GM13977 (cell line): ENCODE data around the gene POLR1B.
"Not testable (repeated sequence)": the region's sequence is repeated elsewhere in the genome, so short reads cannot be mapped to it uniquely, and the experiment has no call there.

Source experiments
- DNase-seq: peaks from one replicate; pipeline ENCODE4 v3.0.0; 2012; ENCODE audit warnings: low spot score
- in situ Hi-C: fragments of 300-500 bp; cut with MboI; formaldehyde crosslinking; loops from one replicate; pipeline ENCODE4 v1.12.0; 2022; ENCODE audit warnings: low sequenced_read_pairs, low pct_unique_long_range_greater_than_20kb, mixed read lengths, inconsistent platforms; ENCODE audit not compliant: unreplicated experiment
- TF ChIP-seq, protein P1 (sequence below): IDR thresholded peaks from 2 replicates; pipeline ENCODE4 v1.5.1; 2012; ENCODE audit warnings: mild to moderate bottlenecking, control low read depth; ENCODE audit not compliant: insufficient read depth; ENCODE audit errors: extremely low read depth, missing control alignments

Gene POLR1B

DNA sequence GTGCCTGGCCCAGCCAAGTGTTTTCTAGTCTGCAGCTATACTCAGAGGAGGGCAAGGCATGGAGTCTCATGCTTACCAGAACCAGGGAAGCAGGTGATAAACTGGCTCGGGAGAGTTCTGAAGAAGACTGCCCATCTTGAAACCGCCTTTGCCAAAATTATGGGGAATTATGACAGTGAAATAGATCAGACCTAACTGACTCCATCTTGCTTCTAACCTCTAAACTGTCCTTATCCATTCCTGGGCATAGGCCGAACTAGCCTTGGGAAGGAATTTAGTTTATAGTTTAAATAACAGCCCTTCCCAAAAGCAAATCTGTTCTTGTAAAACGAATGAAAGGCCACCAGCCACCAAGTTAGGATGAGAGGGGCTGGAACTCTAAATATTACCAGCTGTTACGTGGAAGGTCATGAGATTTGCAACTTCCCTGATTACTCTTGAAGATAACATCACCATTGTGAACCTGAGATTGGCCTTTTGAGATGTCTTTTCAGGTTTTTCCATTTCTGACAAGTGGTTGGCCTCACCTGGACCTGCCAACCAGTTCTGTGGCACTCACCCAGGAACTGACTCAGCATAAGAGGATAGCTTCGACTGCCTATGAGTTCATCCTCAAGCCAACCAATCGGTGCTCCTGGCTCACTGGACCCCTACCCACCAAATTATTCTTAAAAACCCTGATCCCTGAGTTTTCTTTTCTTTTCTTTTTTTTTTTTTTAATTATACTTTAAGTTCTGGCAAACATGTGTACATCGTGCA, 65.6 kb downstream of the POLR1B start:
- DNase-seq = no peak
- TF ChIP-seq, protein P1, sequence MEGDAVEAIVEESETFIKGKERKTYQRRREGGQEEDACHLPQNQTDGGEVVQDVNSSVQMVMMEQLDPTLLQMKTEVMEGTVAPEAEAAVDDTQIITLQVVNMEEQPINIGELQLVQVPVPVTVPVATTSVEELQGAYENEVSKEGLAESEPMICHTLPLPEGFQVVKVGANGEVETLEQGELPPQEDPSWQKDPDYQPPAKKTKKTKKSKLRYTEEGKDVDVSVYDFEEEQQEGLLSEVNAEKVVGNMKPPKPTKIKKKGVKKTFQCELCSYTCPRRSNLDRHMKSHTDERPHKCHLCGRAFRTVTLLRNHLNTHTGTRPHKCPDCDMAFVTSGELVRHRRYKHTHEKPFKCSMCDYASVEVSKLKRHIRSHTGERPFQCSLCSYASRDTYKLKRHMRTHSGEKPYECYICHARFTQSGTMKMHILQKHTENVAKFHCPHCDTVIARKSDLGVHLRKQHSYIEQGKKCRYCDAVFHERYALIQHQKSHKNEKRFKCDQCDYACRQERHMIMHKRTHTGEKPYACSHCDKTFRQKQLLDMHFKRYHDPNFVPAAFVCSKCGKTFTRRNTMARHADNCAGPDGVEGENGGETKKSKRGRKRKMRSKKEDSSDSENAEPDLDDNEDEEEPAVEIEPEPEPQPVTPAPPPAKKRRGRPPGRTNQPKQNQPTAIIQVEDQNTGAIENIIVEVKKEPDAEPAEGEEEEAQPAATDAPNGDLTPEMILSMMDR = no peak
- in situ Hi-C loops = loop anchor here (25.0 kb wide), 1 partner anchor 329 kb away; no protein-coding TSS in a partner anchor

DNA sequence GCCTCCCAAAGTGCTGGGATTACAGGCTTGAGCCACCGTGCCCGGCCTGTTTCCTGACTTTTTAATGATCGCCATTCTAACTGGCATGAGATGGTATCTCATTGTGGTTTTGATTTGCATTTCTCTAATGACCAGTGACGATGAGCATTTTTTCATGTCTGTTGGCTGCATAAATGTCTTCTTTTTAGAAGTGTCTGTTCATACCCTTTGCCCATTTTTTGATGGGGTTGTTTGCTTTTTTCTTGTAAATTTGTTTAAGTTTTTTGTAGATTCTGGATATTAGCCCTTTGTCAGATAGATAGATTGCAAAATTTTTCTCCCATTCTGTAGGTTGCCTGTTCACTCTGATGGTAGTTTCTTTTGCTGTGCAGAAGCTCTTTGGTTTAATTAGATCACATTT, 67.1 kb downstream of the POLR1B start:
- DNase-seq = not testable (repeated sequence)
- in situ Hi-C loops = loop anchor here (25.0 kb wide), 1 partner anchor 328 kb away; no protein-coding TSS in a partner anchor

DNA sequence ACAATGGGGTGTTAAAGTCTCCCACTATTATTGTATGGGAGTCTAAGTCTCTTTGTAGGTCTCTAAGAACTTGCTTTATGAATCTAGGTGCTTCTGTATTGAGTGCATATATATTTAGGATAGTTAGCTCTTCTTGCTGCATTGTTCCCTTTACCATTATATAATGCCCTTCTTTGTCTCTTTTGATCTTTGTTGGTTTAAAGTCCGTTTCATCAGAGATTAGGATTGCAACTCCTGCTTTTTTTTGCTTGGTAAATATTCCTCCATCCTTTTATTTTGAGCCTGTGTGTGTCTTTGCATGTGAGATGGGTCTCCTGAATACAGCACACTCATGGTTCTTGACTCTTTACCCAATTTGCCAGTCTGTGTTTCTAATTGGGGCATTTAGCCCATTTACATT, 70.0 kb downstream of the POLR1B start:
- in situ Hi-C loops = loop anchor here (25.0 kb wide), 1 partner anchor 325 kb away; no protein-coding TSS in a partner anchor
- DNase-seq = not testable (repeated sequence)

DNA sequence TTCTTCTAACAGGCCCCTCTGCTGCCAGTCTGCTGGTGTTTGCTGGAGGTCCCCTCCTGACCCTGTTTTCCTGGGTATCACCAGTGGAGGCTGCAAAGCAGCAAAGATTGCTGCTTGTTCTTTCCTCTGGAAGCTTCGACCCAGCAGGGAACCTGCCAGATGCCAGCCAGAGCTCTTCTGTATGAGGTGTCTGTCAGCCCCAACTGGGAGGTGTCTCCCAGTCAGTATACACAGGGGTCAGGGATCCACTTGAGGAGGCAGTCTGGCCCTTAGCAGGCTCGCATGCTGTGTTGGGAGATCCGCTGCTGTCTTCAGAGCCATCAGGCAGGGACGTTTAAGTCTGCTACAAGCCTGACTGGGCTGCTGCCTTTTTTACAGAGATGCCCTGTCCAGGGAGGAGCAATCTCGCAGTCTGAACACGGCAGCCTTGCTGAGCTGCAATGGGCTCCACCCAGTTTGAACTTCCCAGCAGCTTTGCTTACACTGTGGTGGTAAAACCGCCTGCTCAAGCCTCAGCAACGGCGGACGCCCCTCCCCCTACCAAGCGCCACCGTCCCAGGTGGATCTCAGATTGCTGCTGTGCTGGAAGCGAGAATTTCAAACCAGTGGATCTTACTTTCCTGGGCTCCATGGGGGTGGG, 72.1 kb downstream of the POLR1B start:
- no peak for DNase-seq
- TF ChIP-seq, protein P1 = no peak
- in situ Hi-C loops = loop anchor here (25.0 kb wide), 1 partner anchor 323 kb away; no protein-coding TSS in a partner anchor

DNA sequence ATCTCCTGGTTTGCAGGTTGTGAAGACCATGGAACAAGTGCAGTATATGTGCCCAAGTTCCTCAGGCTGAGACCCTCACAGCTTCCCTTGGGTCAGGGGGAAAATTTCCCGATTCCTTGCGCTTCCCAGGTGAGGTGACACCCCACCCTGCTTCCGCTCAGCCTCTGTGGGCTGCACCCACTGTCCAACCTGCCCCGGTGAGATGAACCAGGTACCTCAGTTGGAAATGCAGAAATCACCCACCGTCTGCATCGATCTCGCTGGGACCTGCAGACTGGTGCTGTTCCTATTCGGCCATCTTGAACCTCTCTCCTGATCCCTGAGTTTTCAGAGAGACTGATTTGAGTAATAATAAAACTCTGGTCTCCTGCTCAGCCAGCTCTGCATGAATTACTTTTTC, 72.8 kb downstream of the POLR1B start:
- TF ChIP-seq, protein P1 = no peak
- DNase-seq = no peak
- in situ Hi-C loops = loop anchor here (25.0 kb wide), 1 partner anchor 322 kb away; no protein-coding TSS in a partner anchor

DNA sequence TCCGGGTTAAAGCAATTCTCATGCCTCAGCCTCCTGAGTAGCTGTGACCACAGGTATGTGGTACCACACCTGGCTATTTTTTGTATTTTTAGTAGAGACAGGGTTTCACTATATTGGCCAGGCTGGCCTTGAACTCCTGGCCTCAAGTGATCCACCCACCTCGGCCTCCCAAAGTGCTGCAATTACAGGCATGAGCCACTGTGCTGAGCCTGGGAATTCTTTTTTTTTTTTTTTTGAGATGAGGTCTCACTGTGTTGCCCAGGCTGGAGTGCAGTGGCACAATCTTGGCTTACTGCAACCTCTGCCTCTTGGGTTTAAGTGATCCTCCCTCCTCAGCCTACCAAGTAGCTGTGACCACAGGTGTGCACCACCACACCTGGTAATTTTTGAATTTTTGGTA, 73.5 kb downstream of the POLR1B start:
- not testable (repeated sequence) for DNase-seq
- in situ Hi-C loops = loop anchor here (25.0 kb wide), 1 partner anchor 322 kb away; no protein-coding TSS in a partner anchor

DNA sequence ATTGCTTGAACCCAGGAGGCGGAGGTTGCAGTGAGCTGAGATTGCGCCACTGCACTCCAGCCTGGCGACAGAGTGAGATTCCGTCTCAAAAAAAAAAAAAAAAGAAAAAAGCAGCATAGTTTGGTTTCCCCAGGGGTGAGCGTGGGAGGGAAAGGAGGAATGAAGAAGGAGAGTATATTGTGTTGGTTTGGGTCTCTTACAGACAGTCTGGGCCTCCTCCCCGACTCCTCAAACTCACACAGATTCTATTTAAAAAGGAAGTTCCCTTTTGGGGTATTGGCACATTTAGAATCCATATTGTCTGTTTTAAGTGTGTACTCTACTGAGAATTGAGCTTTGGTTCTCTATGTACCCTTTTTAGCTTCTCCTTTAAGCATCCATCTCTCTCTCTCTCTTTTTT, 76.1 kb downstream of the POLR1B start:
- in situ Hi-C loops = loop anchor here (25.0 kb wide), 1 partner anchor 319 kb away; no protein-coding TSS in a partner anchor
- TF ChIP-seq, protein P1 = no peak
- DNase-seq = no peak

DNA sequence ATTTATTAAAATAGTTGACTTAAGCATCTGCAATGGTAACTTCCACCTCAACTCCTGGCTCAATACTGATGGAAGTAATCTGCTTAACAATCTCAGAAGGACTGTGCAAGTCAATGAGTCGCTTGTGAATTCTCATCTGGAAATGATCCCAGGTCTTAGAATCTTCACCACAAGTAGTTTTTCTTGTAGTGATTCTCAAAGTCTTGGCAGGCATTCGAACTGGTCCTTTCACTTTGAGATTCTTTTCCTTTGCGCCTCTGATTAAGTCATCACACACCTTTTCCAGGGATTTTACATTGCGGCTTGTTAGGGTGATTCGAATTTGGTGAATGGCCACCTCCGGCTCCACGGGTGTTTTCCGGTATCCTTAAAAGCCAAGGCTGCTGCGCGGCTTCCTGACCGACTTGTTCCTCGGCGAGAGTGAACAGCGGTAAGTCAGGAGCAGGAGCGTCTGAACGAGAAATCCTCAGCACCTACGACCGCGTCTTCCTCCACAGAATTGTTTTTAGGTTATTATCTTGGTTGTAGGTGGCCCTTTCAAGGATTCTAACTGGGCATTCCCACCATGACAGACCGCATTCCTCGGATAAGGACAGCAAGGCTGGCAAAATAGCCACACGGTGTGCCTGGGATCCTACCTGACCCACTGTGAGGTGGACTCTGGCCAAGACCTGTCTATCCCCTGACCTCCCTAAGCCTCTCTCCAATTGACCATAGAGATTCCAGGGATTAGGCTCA, 79.7 kb downstream of the POLR1B start:
- in situ Hi-C loops = loop anchor here (10.0 to 25.0 kb wide), 2 partner anchors 103 to 315 kb away; partner anchors contain the start of gene NT5DC4
- DNase-seq = no peak
- TF ChIP-seq, protein P1 = no peak
